HuH-7 (cell line): Measurements from ENCODE around the gene USP7.
"Not testable (repeated sequence)": the region's sequence is repeated elsewhere in the genome, so short reads cannot be mapped to it uniquely, and the experiment has no call there.

Experiments used
- DNase-seq: peaks from one replicate; pipeline ENCODE4 v3.0.0; 2011; ENCODE audit warnings: low spot score

Gene USP7

DNA sequence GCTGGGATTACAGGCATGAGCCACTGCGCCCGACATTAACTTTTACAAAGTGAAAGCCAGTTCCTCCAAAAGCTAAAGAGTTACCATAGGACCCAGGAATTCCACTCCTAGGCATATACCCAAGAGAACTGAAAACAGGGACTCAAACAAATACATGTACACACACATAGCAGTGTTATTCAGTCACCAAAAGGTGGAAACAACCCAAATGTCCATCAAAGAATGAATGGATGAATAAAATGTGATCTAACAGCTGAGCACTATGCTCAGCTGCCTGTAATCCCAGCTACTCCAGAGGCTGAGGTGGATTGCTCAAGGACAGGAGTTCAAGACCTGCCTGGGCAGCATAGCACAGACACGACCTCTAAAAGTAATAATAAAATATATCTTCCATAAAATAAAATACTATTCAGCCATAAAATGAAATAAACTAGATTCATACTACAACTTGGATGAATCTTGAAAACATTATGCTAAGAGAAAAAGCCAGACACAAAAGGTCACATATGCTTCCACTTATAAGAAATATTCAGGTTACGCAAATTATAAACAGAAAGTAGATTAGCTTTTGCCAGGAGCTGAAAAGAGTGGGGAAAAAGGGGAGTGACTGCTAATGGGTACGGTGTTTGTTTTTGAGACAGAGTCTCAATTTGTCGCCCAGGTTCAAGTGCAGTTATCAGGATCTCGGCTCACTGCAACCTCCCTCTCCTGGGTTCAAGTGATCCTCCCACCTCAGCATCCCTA is 9.3 kb upstream of the USP7 start:
- DNase-seq = no peak

DNA sequence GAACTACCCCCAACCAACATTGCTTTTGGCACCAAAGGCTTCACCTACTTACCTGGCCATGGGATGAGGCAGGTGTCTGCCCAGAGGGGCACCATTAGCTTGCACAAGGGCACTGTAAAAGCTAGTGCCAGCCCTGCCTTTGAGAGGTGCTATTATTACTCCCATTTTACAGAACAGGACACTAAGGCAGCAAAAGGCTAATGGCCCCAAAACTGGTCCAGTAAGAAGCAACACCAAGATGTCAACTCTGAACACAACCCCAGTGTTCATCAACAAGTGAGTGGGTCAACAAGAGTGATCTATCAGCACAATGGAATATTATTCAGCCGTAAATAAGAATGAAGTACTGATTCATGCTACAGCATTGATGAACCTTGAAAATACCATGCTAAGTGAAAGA is 7.7 kb upstream of the USP7 start:
- no peak for DNase-seq

DNA sequence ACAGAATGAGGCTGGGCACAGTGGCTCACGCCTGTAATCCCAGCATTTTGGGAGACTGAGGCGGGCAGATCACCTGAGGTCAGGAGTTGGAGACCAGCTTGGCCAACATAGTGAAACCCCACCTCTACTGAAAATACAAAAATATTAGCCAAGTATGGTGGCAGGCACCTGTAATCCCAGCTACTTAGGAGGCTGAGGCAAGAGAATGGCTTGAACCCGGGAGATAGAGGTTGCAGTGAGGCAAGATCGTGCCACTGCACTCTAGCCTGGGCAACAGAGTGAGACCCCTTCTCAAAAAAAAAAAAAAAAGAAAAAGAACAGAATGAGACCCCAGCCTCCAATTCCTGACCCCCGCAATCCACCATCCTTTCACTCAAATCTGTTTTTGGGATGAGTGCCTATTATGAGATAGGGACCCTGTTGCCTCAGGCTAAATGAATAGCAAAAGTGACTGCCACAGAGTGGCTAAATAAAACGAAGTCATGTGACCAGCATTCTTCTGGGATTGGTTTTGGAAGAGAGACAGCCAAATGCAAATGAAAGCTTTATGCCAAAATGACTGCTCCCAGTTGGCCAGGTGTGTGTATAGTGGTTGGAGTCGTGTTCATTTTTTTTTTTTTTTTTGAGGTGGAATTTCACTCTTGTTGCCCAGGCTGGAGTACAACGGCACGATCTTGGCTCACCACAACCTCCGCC is 5.6 kb upstream of the USP7 start:
- DNase-seq = not testable (repeated sequence)

DNA sequence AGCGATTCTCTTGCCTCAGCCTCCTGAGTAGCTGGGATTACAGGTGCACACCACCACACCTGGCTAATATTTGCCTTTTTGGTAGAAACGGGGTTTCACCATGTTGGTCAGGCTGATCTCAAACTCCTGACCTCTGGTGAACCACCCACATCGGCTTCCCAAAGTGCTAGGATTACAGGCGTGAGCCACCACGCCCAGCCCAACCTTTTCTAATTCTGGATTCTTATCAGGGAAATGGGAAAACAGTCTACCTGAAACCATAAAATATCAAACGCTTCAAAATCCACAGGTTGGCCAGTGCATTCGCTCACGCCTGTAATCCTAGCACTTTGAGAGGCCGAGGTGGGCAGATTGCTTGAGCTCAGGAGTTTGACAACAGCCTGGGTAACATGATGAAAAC is 4.3 kb upstream of the USP7 start:
- not testable (repeated sequence) for DNase-seq

DNA sequence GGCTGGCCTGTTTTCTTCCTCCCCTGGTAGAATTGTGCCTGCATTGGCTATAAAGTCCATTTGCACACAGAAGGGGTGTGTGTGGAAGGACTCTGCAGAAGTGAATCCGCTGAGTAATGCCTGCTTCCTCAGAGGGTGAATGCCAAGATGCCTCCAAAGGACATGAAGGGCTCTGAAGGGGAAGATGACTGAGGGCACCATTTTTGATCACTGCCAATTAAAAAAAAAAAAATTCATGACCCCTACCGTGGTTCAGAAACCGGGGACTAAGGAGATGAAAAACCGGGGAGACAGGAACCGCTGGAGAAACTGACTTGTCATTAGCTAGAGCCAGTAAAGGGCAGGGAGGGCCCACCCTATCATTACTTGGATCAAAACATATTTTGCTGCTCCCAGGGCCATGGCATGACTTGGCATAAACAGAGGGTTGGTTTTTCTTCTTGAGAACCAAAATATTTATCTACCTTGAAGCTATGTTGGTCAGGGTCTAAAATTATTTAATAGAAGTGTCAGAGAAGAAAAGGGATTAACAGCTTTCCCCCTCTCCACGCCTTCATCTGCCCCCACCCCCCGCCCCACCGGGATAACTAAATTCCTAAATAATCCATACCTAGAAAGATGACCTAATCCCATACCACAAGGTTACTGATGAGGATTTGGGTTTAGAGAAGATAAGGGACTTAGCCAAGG is 3.6 kb upstream of the USP7 start:
- no peak for DNase-seq

DNA sequence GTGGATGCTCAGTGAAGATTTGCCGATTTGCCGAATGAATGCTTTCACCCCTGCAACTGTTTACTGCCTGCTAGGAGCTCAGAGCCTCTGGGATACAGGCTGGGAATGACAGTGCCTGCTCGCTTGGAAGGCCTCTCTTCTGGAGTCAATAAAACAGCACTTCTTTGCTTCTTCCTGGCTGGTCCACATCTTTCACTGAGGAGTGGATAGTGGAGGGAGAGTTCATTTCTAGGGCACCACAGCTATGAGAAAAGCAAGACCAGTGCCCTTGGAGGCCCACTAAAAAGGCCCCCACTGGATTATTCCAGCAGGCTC is 3.1 kb upstream of the USP7 start:
- no peak for DNase-seq

DNA sequence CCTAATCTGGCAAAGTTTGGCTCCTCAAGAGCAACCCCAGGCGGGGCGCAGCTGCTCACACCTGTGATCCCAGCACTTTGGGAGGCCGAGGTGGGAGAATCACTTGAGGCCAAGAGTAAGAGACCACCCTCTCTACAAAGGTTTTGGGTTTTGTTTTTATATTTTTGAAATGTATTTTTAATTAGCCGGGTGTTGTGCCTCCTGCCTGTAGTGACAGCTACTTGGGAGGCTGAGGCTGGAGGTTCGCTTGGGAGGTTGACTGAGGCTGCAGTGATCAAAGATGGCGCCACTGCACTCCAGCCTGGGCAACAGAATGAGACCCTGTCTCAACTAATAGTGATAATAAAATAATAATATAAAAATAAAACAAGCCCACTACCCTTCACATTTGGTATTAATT is 756 bp upstream of the USP7 start:
- DNase-seq = no peak

DNA sequence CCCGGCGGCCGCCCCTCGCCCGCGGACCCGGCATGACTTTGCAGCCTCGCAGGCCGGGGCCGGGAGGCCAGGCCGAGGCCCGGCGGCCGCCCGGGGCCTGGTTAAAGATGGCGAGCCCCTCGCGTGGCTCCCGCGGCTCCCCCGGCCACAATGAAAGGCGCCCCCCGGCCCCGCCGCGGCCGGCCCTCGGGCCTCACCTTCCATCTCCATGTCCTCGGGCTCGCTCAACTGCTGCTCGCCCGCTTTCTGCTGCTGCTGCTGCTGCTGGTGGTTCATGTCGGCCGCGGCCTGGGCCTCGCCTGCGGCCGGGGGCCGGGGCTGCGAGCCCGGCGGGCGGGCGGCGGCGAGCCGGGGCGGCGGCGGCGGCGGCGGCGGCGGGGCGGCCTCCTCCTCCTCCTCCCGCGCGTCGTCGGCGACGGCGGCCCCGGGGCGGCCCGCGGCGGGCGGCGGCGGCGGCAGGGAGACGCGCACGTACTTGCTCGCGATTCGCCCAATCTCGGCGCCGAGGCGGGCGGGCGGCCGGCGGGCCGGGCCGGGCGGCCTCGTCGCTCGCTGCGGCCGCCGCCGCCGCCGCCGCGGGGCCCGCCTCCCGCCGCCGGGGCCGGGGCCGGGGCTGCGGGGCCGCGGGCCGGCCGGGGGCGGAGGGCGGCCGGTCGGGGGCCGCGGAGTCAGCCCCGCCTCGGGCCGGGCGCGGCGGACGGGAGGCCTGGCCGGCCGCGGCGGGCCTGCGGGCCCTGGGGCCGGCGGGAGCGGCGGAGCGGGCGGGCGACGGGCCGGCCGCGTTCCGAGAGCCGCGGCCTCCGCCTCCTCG is 491 bp downstream of the USP7 start:
- no peak for DNase-seq

DNA sequence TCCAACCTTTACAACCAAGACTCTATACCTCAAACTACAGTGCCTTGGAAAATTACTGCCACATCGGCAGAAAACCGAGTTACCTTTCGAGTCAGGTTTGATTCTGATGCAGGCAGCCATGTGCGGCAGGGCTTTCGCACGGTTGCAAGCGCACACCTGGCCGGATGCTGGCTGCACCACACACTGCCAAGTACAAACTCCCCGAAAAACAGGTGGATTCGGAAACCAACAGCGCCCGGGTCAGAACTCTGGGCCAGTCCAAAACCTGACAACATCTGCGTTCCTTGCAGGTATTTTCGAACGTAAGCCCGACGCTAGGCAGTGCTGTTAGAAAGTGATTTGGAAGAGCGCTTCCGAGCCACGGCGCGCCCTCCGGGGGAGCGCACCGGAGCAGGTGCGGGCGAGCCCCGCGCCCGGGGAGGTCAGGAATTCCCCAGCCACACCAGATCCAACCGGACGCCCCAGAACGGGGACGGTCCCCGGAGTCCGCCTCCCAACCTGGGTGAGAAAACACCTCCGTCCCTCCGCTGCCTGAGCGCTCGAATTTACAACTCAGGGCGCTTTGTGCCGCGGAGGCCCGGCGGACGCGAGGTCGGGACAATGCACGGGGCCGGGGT is 1.2 kb downstream of the USP7 start:
- no peak for DNase-seq

DNA sequence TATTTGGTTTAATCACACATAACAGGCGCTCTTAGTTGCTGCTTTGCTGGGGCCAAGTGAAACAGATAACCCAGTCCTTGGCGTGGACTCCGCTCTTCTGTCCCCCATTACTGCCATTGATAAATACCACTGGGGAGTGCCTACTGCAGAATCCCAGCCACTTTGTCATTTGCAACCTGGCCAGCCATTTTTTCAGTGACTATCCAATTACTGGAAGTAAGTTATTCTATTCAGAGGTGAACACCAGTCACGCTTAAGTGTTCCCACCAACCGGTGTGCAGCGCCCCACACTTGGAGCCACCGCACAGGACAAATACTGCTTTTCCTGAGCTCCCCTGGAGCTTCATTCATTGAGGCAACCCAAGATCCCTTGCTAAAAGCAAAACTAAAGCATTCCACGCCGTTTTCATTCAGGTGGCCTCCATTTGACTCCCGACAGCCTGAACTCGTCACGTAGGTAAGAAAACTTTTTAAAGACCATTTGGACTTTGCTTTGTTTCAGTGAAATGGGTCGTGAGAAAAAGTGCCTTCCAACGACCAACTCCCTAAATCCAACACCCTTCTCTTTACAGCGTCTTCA is 1.8 kb downstream of the USP7 start:
- no peak for DNase-seq

DNA sequence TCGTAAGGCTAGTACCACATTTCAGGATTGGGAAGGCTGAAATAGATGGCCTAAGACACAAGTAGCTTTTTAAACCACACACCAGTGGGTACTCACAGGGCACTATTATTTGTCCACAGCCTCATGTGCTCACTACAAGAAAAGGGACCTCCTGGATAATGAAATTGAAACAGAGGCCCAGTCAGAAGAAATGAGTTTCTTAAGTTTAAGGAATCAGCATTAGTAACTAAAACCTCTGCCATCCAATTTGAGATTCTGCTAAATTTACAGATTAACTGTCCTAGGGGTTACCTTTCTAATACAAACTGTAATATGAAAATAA is 3.0 kb downstream of the USP7 start:
- no peak for DNase-seq

DNA sequence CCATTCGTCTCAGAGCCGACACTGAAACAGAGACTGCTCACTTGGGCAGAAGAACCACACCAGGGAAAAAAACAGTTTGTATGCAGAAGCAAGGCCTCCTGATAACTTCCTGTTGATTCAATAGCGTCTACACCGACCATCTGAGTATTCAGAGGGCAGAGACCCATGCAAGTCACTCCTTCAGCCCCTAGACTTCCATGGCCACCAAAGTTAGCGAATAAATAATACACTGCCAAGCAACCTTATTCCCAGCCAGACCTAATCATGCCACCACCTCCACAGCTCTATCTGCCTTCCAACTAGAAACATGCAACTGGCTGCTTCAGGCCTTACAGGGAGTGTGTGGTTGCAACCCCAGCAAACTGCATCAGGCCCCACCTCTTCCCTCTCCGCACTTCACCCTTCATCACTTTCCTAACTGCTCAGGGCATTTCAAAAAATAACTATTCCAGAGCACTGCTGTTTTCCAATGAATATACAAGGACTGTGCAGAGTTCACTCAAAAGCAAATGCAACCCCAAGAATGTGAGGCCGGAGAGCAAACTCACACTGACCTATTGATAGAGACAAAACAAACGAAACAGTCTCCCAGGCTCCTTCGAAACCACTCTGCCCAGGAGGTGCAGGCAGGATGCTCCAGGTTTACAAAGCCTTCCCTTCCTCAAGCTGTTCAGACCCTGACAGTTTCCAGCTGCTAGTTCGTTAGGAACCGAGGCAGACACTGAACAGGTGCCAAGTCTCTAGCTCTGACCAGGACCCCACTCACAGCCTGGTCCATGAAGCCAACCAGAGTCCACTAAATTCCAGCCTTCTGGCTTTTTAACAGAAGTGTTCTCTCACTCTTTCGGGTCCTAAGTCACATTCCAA is 3.6 kb downstream of the USP7 start:
- peak; percentile 48 for DNase-seq

DNA sequence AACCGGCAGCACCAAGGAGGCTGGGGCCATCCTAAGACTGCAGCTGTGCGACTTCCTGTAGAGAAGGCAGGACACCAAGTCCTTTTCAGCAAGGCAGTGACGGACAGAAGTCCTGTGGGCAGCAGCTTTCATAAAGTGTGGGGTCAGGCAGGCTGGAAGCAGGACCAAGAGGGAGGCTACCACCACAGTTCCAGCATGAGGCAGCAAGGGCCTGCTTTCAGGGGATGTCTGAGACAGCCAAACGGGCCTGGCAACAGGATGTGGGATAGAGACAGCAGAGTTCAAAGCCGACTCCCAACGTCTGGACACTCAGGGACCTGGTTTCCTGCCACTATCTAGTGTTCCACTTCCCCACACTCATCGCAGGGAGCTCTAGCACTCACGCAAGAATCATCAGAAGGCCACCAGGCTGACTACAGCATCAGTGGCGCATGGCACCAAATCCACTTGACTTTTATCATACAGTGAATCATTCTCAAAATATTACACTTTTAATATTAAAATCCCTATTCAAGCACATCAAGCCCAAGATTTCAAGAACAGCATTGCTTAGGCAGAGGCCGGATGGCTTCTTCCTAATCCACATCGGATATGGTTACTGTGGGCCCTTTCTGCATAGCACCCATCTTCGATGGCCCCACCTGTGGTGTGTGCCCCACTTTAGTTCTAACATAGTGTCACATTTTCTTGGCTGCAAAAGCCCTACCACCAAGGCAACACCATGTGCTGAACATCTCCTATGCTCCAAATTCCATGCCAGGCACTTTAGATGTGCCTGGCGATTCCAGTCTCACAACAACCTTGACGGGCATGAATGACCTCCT is 5.2 kb downstream of the USP7 start:
- DNase-seq = no peak

DNA sequence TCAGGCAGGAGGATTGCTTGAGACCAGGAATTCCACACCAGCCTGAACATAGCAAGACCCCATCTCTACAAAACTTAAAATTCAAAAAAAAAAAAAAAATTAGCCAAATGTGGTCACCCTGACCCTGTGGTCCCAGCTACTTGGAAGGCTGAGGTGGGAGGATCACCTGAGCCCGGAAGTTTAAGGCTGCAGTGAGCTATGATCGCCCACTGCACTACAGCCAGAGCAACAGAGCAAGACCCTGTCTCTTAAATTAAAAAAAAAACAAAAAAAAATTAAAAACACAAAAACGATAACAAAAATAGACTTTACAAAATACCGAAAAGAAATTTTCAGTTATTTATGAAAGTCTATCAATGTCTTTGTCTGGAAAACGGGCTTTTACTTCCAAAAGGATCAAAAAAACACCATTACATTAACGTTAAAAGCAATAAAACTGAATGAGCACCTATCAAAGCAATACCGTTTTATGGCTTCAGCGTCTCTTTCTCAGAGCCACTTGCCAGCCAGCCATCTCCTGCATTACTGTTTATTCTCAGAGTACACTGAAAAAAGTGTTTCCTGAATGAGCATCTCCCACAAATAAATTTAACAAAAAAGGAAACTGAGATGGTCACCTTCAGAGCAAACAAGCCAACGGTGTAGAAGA is 6.1 kb downstream of the USP7 start:
- DNase-seq = no peak

DNA sequence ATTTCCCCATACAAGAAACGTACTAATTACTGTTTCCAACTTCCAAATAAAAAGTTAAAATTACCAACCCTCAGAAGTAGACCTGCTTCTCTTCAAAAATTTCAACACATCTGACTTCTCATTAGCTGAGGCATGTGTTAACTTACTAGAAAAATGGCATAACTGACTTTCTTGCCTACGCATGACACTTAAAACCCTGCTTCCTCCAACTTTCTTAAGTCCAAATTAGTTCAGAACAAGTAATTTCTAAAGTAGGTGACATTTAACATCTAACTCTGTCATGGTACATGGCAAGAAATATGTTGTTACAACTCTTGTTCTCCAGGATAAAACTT is 6.7 kb downstream of the USP7 start:
- no peak for DNase-seq

DNA sequence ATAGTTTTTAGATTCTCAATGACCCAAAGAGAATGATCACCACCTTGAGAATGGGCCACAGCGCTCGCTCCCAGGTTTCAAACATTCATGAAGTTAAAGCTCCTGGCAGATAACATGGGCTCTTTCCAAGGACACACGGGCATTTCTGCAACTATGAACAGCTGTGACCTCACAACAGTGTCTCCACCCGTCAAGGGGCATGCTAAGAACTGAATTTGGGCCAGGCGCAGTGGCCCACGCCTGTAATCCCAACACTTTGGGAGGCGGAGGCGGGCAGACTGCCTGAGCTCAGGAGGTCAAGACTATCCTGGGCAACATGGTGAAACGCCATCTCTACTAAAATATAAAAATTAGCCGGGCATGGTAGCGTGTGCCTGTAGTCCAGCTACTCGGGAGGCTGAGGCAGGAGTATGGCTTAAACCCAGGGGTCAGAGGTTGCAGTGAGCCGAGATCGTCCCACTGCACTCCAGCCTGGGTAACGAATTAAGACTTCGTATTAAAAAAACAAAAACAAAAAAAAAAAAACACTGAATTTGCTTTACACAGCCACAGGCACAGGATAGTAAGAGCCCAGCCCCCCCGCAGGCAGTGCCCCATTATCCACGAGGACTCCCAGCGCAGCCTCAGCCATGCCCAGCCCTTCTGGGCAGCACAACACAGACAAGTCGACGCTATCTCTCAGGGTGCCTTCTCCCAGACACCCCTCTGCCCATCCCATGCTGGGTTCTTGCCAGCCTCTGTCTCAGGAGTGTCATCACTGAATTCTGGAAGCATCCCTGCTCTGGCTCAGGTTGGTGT is 7.2 kb downstream of the USP7 start:
- DNase-seq = no peak

DNA sequence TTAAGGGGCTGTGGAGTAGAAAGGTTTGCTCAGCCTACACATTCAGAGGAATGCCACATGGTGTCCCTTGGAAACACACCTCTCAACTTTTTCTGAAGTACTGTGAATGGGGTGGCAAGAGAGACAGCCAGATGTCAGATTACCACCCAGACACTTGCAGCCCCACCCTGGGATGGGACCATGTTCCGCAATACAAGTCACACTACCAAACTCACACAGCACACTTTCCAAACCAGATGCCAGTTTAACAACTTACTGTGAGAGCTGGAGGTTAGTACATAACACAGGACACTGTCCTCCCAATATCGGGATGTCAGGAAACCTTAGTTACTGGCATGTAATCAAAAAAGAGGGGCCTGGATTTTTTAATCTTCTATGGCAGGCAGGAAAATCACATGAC is 7.9 kb downstream of the USP7 start:
- no peak for DNase-seq

DNA sequence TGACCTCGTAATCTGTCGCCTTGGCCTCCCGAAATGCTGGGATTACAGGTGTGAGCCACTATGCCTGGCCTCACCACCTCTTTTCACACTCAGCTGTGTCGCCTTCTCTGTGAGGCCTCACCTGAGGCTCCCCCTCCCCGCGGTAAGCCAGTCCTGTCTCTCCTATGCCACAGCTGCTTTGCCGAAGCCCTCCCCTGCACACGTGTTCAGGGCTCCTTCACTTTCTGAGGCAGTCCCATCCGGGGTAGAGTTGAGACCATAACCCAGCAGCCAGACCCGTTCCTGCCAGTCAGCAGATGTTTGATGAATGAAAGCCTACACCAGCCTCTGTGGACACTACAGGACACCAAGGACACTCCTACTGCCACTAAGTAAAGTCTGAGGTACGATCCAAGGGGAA is 10.6 kb downstream of the USP7 start:
- no peak for DNase-seq

DNA sequence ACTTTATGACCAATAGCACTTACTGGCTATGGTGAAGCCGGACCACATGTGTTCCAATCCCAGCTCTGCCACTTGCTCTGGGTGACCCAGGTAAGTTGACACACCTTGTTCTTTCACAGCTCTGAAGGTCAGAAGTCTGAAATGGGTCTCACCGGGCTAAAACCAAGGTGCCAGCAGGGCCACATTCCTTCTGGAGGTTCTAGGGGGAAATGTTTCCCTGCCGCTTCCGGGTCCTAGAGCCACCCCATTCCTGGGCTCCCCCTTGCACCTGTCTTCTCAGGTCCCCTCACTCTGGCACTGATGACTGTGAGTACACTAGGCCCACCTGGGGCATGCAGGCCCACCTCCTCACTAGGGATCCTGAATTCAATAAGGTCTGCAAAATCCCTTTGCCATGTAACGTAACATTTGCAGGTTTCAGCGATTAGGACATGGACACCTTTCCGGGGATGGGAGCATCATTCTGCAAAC is 11.4 kb downstream of the USP7 start:
- DNase-seq = no peak
